Measurements from ENCODE around the gene CCR6.

Gene CCR6

DNA sequence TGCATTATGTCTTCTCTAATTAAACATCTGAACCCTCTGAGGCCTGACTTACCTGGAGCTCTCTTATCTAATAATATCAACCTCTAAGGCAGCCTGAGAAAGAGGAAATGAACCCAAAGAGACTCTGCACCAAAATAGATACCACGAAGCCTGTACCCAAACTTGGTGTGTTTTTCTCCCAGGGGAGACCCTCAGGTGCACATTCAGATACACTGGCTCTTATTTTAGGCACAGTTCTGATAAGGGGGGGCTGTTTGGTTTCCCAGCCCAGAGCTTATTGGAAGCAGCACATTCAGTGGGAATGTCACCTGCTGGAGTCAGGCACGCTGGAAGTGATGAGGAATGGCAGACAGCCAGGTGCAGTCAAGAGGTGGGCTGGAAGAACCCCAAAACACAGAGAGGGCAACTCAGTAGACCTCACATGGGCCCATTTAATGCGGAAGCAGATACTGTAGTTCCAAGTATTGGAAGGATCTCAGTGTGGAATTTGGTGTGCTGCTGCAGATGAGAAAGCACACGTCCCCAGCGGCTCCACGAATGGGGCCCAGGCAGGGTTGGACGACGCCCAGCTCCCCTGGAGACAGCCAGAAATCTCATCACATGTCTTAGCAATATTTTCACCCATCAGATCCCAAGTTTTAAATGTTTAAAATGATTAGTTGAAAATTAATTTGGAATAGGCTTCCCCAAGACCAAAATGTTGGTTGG is 9.7 kb upstream of the CCR6 start:
- Histone ChIP-seq H3K27ac (ENCODE audit: low read length) (no peak overlapping the region), H3K9me3 (ENCODE audit: control insufficient read depth in 1 of 2, low read length in 2 of 2) (no peaks in the 10 kb centered on the region), H3K36me3 (ENCODE audit: control insufficient read depth in 1 of 2, insufficient read depth in 2 of 2, low read length in 2 of 2) (no peaks in the 10 kb centered on the region), H3K4me1 (ENCODE audit: control insufficient read depth in 1 of 2, insufficient read depth in 2 of 2, low read length in 2 of 2) (peaks cover 0 to 12% of the 10 kb centered on the region in 2 donors), H3K27me3 (ENCODE audit: low read depth, low read length) (no peaks in the 10 kb centered on the region), H3K4me3 (ENCODE audit: low read depth in 1 of 2, low read length in 2 of 2) (no peak overlapping the region)

- H3K4me3 ChIP-seq (ENCODE audit: low read depth in 1 of 2, low read length in 2 of 2): no peak overlapping the region
- no peak overlapping the region for H3K27ac ChIP-seq (ENCODE audit: low read length)
- H3K36me3 ChIP-seq (ENCODE audit: control insufficient read depth in 1 of 2, insufficient read depth in 2 of 2, low read length in 2 of 2): no peaks in the 10 kb centered on the region
- H3K4me1 ChIP-seq (ENCODE audit: control insufficient read depth in 1 of 2, insufficient read depth in 2 of 2, low read length in 2 of 2): peaks cover 0 to 12% of the 10 kb centered on the region in 2 donors
- H3K27me3 ChIP-seq (ENCODE audit: low read depth, low read length): no peaks in the 10 kb centered on the region
- H3K9me3 ChIP-seq (ENCODE audit: control insufficient read depth in 1 of 2, low read length in 2 of 2): no peaks in the 10 kb centered on the region
These were observed 8.7 kb upstream of the CCR6 start for GRCh38 chr6:167113935-167114910.

- H3K4me3 ChIP-seq (ENCODE audit: low read depth in 1 of 2, low read length in 2 of 2): no peak overlapping the region
- peaks cover 0 to 16% of the 10 kb centered on the region in 2 donors for H3K4me1 ChIP-seq (ENCODE audit: control insufficient read depth in 1 of 2, insufficient read depth in 2 of 2, low read length in 2 of 2)
- no peaks in the 10 kb centered on the region for H3K36me3 ChIP-seq (ENCODE audit: control insufficient read depth in 1 of 2, insufficient read depth in 2 of 2, low read length in 2 of 2)
- H3K27me3 ChIP-seq (ENCODE audit: low read depth, low read length): no peaks in the 10 kb centered on the region
- H3K27ac ChIP-seq (ENCODE audit: low read length): no peak overlapping the region
- H3K9me3 ChIP-seq (ENCODE audit: control insufficient read depth in 1 of 2, low read length in 2 of 2): no peaks in the 10 kb centered on the region
These were observed 7.8 kb upstream of the CCR6 start for GRCh38 chr6:167115054-167115453.

GRCh38 chr6:167116109-167116837 is 6.6 kb upstream of the CCR6 start:
- H3K4me1 ChIP-seq (ENCODE audit: control insufficient read depth in 1 of 2, insufficient read depth in 2 of 2, low read length in 2 of 2): peaks cover 0 to 16% of the 10 kb centered on the region in 2 donors
- no peaks in the 10 kb centered on the region for H3K36me3 ChIP-seq (ENCODE audit: control insufficient read depth in 1 of 2, insufficient read depth in 2 of 2, low read length in 2 of 2)
- H3K9me3 ChIP-seq (ENCODE audit: control insufficient read depth in 1 of 2, low read length in 2 of 2): no peaks in the 10 kb centered on the region
- no peaks in the 10 kb centered on the region for H3K27me3 ChIP-seq (ENCODE audit: low read depth, low read length)
- peak overlapping the region in 1 of 2 donors; percentile 36 for H3K4me3 ChIP-seq (ENCODE audit: low read depth in 1 of 2, low read length in 2 of 2)
- H3K27ac ChIP-seq (ENCODE audit: low read length): no peak overlapping the region

DNA sequence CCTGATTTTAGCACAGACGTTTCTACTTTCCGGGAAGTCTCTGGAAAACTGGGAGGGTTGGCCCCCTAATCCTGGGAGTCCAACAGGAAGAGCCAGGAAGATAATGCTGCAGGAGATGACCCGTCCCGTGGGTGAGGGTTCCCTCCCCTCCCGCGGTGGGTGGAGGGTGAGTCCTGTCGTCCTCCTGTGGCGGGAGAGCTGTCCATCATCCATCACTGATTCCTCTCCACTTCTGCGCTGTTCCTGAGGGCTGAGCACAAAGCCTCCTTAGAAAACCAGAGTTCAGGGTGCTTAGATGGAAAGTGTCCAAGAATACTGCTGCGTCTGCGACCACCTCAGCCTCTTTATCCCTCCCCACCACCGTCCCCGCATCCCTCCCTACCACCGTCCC is 6.1 kb upstream of the CCR6 start:
- Histone ChIP-seq H3K27me3 (ENCODE audit: low read depth, low read length) (no peaks in the 10 kb centered on the region), H3K27ac (ENCODE audit: low read length) (no peak overlapping the region), H3K36me3 (ENCODE audit: control insufficient read depth in 1 of 2, insufficient read depth in 2 of 2, low read length in 2 of 2) (no peaks in the 10 kb centered on the region), H3K4me3 (ENCODE audit: low read depth in 1 of 2, low read length in 2 of 2) (no peak overlapping the region), H3K4me1 (ENCODE audit: control insufficient read depth in 1 of 2, insufficient read depth in 2 of 2, low read length in 2 of 2) (peaks cover 0 to 16% of the 10 kb centered on the region in 2 donors), H3K9me3 (ENCODE audit: control insufficient read depth in 1 of 2, low read length in 2 of 2) (no peaks in the 10 kb centered on the region)

DNA sequence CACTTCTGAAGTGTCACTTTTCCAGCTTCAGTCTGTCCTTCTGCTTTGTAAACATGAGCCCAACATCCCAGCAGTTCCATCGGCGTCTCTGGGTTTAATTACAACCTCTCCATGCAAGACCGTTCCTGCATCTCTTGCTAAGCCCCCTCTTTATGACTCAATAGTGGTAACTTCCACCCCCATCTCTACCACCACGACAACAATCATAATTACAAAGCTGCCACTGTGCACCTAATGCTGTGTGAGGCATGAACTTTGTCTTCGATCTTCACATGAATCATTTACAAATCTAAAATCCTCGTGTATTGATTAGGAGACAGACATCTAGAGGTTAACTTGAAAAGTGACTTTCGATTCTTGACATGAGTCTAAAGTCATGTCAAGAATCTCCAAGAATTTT is 4.9 kb upstream of the CCR6 start:
- Histone ChIP-seq H3K4me1 (ENCODE audit: control insufficient read depth in 1 of 2, insufficient read depth in 2 of 2, low read length in 2 of 2) (peaks cover 0 to 16% of the 10 kb centered on the region in 2 donors), H3K4me3 (ENCODE audit: low read depth in 1 of 2, low read length in 2 of 2) (no peak overlapping the region), H3K9me3 (ENCODE audit: control insufficient read depth in 1 of 2, low read length in 2 of 2) (no peaks in the 10 kb centered on the region), H3K27ac (ENCODE audit: low read length) (no peak overlapping the region), H3K27me3 (ENCODE audit: low read depth, low read length) (no peaks in the 10 kb centered on the region), H3K36me3 (ENCODE audit: control insufficient read depth in 1 of 2, insufficient read depth in 2 of 2, low read length in 2 of 2) (no peaks in the 10 kb centered on the region)

DNA sequence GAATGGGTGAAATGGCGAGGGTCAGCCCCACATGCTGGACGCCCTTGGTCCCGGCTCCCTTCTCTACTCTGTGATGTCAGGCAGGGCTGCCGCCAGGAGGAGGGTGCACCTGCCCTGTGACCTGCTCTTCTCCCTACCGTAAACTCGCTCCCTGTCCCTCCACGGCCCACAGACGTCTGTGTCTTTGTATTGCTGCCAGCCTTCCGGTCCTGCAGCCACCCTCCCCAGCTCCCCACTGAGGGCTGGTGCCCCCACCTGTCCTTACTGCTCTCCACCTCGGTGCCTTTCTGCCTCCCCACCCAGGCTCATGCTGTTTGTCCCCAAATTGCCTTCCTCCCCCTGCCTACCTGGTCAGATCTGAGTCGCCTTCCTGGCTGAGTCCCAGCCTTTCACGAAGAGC is 4.1 kb upstream of the CCR6 start:
- Histone ChIP-seq H3K9me3 (ENCODE audit: control insufficient read depth in 1 of 2, low read length in 2 of 2) (no peaks in the 10 kb centered on the region), H3K27ac (ENCODE audit: low read length) (no peak overlapping the region), H3K4me3 (ENCODE audit: low read depth in 1 of 2, low read length in 2 of 2) (no peak overlapping the region), H3K27me3 (ENCODE audit: low read depth, low read length) (no peaks in the 10 kb centered on the region), H3K36me3 (ENCODE audit: control insufficient read depth in 1 of 2, insufficient read depth in 2 of 2, low read length in 2 of 2) (no peaks in the 10 kb centered on the region), H3K4me1 (ENCODE audit: control insufficient read depth in 1 of 2, insufficient read depth in 2 of 2, low read length in 2 of 2) (peaks cover 0 to 16% of the 10 kb centered on the region in 2 donors)

GRCh38 chr6:167119670-167120582 is 3.0 kb upstream of the CCR6 start:
- H3K36me3 ChIP-seq (ENCODE audit: control insufficient read depth in 1 of 2, insufficient read depth in 2 of 2, low read length in 2 of 2): no peaks in the 10 kb centered on the region
- H3K4me3 ChIP-seq (ENCODE audit: low read depth in 1 of 2, low read length in 2 of 2): no peak overlapping the region
- H3K27me3 ChIP-seq (ENCODE audit: low read depth, low read length): no peaks in the 10 kb centered on the region
- no peak overlapping the region for H3K27ac ChIP-seq (ENCODE audit: low read length)
- H3K9me3 ChIP-seq (ENCODE audit: control insufficient read depth in 1 of 2, low read length in 2 of 2): no peaks in the 10 kb centered on the region
- peaks cover 0 to 16% of the 10 kb centered on the region in 2 donors for H3K4me1 ChIP-seq (ENCODE audit: control insufficient read depth in 1 of 2, insufficient read depth in 2 of 2, low read length in 2 of 2)

GRCh38 chr6:167120583-167120903 is 2.4 kb upstream of the CCR6 start:
- Histone ChIP-seq H3K36me3 (ENCODE audit: control insufficient read depth in 1 of 2, insufficient read depth in 2 of 2, low read length in 2 of 2) (no peaks in the 10 kb centered on the region), H3K4me3 (ENCODE audit: low read depth in 1 of 2, low read length in 2 of 2) (no peak overlapping the region), H3K27me3 (ENCODE audit: low read depth, low read length) (no peaks in the 10 kb centered on the region), H3K27ac (ENCODE audit: low read length) (no peak overlapping the region), H3K4me1 (ENCODE audit: control insufficient read depth in 1 of 2, insufficient read depth in 2 of 2, low read length in 2 of 2) (peaks cover 0 to 16% of the 10 kb centered on the region in 2 donors), H3K9me3 (ENCODE audit: control insufficient read depth in 1 of 2, low read length in 2 of 2) (no peaks in the 10 kb centered on the region)

DNA sequence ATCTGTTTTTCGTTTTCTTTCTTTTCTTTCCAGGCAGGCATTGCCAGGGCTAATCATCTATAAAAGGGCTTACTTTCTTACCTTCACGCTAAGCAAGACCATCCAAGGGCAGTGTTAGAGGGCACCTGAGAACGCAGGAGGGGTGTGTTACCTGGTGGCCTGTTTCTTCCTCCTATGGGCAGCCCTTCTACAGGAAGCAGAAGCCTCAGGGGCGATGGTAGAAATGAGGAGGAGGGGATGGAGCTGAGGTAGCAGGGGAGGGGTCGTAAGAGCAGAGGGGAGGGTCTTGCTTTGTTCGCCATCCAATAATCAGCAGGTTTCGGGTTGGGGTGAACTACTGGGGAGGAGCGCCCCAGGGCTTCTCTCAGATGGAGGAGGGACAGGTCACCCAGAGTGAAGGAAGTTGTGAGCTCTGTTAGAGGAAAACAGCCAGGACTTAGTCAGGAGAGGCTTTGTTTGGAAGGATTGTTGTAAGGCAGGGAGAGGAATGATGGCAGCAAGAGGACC is 1.5 kb upstream of the CCR6 start:
- no peak overlapping the region for H3K4me3 ChIP-seq (ENCODE audit: low read depth in 1 of 2, low read length in 2 of 2)
- peaks cover 0 to 8% of the 10 kb centered on the region in 2 donors for H3K4me1 ChIP-seq (ENCODE audit: control insufficient read depth in 1 of 2, insufficient read depth in 2 of 2, low read length in 2 of 2)
- no peak overlapping the region for H3K27ac ChIP-seq (ENCODE audit: low read length)
- no peaks in the 10 kb centered on the region for H3K36me3 ChIP-seq (ENCODE audit: control insufficient read depth in 1 of 2, insufficient read depth in 2 of 2, low read length in 2 of 2)
- no peaks in the 10 kb centered on the region for H3K9me3 ChIP-seq (ENCODE audit: control insufficient read depth in 1 of 2, low read length in 2 of 2)
- H3K27me3 ChIP-seq (ENCODE audit: low read depth, low read length): no peaks in the 10 kb centered on the region

Data from muscle layer of duodenum (tissue), 2 donors.